GM21529 (cell line): Measurements from ENCODE around the gene DNMT3B.
A peak's percentile ranks its signal among the peaks of the same experiment; 100 is the strongest.
"Not testable (repeated sequence)": the region's sequence is repeated elsewhere in the genome, so short reads cannot be mapped to it uniquely, and the experiment has no call there.

Experiments
- ATAC-seq: cut with Tn5 transposase; IDR thresholded peaks from one replicate; pipeline ENCODE4 v1.9.1; 2021; ENCODE audit not compliant: unreplicated experiment

The DNMT3B gene

DNA sequence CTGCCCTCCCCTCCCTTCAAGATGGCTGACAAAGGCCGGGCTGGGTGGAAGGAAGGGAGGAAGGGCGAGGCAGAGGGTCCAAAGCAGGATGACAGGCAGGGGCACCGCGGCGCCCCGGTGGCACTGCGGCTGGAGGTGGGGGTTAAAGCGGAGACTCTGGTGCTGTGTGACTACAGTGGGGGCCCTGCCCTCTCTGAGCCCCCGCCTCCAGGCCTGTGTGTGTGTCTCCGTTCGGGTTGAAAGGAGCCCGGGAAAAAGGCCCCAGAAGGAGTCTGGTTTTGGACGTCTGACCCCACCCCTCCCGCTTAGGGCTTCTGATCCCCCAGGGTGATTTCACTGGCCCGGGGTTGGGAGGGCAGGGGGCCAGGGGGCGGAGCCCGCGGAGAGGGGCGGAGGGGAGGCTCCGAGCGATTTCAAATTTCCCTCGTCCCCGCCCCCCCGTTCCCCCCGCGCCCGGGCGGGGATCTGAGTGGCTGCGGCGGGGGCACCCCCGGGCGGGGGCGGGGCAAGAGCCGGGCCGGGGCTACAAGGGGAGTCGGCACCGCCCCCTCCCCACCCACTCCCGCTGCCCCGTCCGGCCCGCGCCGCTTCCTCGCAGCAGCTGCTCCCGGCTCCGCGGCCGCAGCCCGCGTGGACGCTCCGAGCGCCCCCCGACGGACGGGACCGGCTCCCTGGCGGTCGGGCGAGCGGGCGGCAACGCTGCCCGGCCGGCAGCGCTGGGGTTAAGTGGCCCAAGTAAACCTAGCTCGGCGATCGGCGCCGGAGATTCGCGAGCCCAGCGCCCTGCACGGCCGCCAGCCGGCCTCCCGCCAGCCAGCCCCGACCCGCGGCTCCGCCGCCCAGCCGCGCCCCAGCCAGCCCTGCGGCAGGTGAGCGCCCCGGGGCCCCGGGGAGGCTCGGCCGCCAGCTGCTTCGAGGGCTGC, at the start of gene DNMT3B:
Gene DNMT3B, plus strand, starts transcription at position 555 of the 923 bp plus-strand sequence. CDS start 17,939 bp downstream, outside the sequence.
- ATAC-seq, result peak; percentile 63

- no peak for ATAC-seq
Observed at GRCh38 chr20:32718749-32719348, 43.3 kb upstream of the DNMT3B start.

GRCh38 chr20:32727683-32728082, 34.5 kb upstream of the DNMT3B start:
- no peak for ATAC-seq

DNA sequence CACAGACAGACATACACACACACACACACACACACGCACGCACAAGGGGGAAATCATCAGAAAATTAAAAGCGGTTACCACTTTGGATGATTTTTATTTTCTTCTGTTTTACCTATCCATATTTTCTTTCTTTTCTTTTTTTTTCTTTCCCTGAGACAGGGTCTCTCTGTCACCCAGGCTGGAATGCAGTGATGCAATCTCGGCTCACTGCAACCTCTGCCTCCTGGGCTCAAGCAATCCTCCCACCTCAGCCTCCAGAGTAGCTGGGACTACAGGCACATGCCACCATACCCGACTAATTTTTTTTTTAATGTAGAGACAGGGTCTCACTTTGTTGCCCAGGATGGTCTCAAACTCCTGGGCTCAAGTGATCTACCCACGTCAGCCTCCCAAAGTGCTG, 33.8 kb upstream of the DNMT3B start:
- ATAC-seq, result not testable (repeated sequence)

GRCh38 chr20:32729334-32729733, 32.9 kb upstream of the DNMT3B start:
- not testable (repeated sequence) for ATAC-seq

DNA sequence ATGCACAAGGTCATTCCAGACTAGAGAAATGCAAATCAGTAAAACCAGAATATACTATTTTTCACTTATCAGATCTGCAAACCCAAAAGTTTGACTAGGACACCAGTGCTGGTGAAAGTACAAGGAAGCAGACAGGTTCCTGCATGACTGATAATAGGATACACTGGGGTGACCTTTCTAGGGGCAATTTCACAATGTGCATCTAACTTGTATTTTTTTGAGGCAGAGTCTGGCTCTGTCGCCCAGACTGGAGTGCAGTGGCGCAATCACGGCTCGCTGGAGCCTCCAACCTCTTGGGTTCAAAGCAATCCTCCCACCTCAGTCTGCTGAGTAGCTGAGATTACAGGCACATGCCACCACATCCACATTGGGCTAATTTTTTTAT, 30.3 kb upstream of the DNMT3B start:
- ATAC-seq, result no peak

- ATAC-seq, result no peak
Observed at GRCh38 chr20:32737371-32738223, 24.6 kb upstream of the DNMT3B start.

DNA sequence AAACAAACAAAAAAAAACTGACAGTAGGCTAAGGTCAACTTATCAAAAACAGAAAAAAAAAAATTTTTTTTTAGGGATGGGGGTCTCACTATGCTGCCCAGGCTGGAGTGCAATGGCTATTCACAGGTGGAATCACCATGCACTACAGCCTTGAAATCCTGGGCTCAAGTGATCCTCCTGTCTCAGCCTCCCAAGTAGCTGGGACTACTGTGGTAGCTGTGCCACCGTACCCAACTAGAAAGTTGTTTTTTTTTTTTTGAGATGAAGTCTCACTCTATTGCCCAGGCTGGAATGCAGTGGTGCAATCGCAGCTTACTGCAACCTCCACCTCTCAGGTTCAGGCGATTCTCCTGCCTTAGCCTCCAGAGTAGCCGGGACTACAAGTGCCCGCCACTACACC, 21.0 kb upstream of the DNMT3B start:
- no peak for ATAC-seq

- no peak for ATAC-seq
Observed at GRCh38 chr20:32742322-32743236, 19.6 kb upstream of the DNMT3B start.

DNA sequence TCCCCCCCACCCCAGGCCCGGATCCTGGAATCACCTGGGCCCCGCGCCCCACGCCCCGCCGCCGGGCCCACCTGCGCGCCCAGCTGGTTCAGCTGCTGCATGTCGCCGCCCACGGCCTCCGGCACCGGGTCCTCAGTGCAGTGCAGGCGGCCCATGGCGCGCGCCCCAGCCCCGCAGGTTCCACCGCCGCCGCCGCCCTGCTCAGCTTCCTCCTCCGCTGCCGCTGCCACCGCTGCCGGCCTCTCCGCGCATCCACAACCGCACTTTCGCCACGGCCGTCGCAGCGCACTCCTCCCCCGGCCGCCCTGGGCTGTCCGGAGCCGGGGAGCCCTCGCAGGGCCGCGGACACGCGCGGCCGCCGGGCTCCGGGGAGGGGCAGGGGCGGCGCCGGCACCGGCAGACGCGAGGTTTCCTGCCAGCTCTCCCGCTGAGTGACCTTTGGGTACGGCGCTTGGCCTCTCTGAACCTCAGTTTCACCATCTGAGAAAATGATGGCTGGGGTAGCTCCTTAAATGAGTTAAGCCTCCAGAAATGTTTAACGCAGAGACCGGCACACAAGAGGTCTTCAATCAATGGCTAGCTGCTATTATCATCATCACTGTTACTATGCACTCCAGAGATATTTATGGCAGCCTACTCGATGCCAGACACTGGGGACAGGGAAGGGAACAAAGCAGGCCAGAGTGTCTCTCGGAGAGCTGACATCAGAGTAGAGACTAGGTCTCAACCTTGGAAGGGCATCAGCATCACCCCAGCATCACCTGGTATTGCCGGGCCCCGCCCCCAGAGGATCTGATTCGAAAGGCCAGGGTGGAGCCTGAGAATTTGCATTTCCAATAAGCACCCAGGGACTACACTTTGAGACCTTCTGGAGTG, 18.7 kb upstream of the DNMT3B start, which contains the start of gene COMMD7:
Gene COMMD7, minus strand, starts transcription at position 231 of the 876 bp plus-strand sequence. Its CDS starts 76 bp downstream, at position 155.
- peak; percentile 63 for ATAC-seq

DNA sequence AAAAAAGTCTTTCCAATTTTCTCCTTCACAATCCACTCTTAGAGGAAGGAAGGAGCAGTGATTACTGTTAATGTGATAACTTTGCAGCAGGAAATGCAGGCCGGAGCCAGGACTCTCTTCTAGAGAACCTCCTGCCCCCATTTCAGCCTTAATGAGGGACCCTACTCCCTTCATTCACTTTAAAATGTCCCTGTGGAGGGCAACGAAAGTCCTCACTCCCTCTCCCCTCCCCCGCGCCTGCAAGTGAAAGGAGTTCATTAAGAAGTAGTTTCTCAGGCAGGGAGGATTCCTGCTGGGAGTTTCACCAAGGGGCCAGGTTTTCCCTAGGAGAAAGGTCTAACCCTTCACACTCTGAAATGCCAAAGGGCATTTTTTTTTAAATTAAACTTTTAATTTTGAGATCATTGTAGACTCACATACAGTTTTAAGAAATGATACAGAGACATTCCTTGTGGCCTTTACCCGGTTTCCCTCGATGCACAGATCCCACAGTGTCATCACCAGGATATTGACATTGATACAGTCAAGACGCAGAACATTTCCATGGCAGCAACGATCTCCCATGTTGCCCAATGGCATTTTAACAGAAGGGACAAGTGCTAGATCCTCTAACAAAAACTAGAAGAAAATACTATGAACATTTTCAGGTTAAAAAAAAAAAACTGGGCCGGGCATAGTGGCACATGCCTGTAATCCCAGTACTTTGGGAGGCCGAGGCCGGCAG, 12.1 kb upstream of the DNMT3B start:
- no peak for ATAC-seq

DNA sequence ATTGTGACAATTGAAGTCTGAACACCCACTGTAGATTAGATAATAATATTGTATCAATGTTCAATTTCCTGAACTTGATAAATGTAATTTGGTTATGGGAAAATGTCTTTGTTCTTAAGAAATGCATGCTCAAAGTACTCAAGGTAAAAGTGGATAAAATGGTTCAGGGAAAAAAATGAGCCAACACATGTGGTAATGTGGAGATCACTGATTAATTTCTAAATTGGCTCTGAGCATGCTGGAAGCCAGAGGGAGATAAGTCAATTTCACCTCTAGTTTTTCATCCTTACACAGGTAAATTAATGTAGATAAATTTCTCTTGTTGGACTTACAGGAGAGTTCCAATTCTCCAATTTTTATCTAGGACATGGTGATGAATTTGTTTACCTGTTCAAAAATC, 10.9 kb upstream of the DNMT3B start:
- ATAC-seq, result no peak

- ATAC-seq, result no peak
Observed at GRCh38 chr20:32751702-32752457, 10.3 kb upstream of the DNMT3B start.

- no peak for ATAC-seq
Observed at GRCh38 chr20:32752458-32753250, 9.5 kb upstream of the DNMT3B start.

DNA sequence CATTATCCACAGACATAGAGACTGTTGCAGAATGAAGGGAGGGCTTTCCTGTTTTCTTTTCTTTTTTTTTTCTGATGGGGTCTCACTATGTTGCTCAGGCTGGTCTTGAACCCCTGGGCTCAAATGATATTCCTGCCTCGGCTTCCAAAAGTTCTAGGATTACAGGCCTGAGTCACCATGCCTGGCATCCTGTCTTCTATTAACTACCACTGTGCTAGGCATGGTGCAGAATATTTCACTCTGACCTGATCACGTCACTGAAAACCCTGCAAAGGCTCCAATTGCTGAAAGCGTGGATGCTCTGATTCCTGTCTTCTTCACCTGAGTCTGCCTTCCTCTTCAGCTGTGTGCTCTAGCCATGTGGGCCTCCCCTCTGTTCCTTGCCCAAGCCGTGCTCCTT, 8.5 kb upstream of the DNMT3B start:
- no peak for ATAC-seq

- no peak for ATAC-seq
Observed at GRCh38 chr20:32756156-32756555, 6.0 kb upstream of the DNMT3B start.

GRCh38 chr20:32761417-32761830, 761 bp upstream of the DNMT3B start:
- no peak for ATAC-seq
